Esophagus squamous epithelium (tissue), 4 donors: ENCODE results near the gene MMD.

Source experiments
- POLR2A ChIP-seq, 4 donors: fragments of 450-650 bp; IDR thresholded peaks; one replicate each; pipeline ENCODE4 v1.6.1; 2017; ENCODE audit warnings: antibody characterized with exemption in 4 of 4, mild to moderate bottlenecking in 4 of 4, moderate library complexity in 3 of 4
- TF ChIP-seq, protein P1 (sequence below), 6 experiments: fragments of 450-650 bp in 4 of 6; fragments of 200-600 bp in 2 of 6; sonication (generic) in 2 of 6; IDR thresholded peaks; one replicate each; pipeline ENCODE4 v1.5.1; 2016 to 2019; ENCODE audit warnings: antibody characterized with exemption in 6 of 6, mild to moderate bottlenecking in 4 of 6, moderate library complexity in 4 of 6

DNA sequence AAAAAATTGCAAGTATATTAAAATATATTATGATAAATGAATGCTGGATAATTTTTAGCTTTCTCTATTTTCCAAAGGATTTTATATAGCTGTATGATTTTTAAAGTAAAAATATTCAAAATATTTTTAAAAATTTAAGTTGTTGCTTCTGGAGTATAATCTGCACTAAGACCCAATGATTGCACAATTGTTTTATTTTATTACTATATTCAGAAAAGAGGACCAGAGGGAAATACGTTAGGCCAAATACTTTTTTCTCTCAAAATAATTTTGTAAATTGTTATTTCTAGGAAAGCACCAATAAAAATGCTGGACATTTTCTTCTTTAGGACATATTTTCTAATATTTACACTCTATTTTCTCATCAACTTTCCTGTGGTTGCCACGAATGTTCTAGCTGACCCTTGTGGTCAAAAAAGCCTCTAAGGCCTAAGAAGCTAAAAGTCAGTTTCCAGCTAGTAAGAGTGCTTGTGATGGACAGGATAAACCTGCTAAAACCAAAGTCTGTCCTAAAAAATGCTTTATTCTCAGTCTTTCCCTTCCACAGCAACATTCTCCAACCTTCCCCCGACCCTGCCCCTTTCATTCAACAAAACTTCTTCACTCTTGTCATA lies 31.2 kb downstream of the MMD start:
- TF ChIP-seq, protein P1, sequence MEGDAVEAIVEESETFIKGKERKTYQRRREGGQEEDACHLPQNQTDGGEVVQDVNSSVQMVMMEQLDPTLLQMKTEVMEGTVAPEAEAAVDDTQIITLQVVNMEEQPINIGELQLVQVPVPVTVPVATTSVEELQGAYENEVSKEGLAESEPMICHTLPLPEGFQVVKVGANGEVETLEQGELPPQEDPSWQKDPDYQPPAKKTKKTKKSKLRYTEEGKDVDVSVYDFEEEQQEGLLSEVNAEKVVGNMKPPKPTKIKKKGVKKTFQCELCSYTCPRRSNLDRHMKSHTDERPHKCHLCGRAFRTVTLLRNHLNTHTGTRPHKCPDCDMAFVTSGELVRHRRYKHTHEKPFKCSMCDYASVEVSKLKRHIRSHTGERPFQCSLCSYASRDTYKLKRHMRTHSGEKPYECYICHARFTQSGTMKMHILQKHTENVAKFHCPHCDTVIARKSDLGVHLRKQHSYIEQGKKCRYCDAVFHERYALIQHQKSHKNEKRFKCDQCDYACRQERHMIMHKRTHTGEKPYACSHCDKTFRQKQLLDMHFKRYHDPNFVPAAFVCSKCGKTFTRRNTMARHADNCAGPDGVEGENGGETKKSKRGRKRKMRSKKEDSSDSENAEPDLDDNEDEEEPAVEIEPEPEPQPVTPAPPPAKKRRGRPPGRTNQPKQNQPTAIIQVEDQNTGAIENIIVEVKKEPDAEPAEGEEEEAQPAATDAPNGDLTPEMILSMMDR (IDR thresholded peaks at IDR 0.05) = no peak
- TF ChIP-seq POLR2A (IDR thresholded peaks at IDR 0.05) = no peak
